Naive B cell (primary cell): ENCODE data around the gene EPB41L5. TPM values are rescaled to one million over a fixed set of nuclear protein-coding genes. Genes with fewer than 3 reads are reported as not detected.
"Not testable (repeated sequence)": the region's sequence is repeated elsewhere in the genome, so short reads cannot be mapped to it uniquely, and the experiment has no call there.

ENCODE experiments used
- ATAC-seq, 2 donors: fragments of 150-1000 bp; cut with Tn5 transposase; 2 replicates each; pipeline ENCODE4 v1.10.0; 2021; ENCODE audit warnings: low read depth in 2 of 2, mild to moderate bottlenecking in 2 of 2, moderate library complexity in 2 of 2
- DNase-seq: peaks from one replicate; pipeline ENCODE4 v3.0.0; 2022
- H3K27ac Mint-ChIP-seq, 6 donors: one replicate each; pipeline ENCODE4 v1.8.0; 2020 to 2022; ENCODE audit warnings: mild to moderate bottlenecking in 6 of 6, mixed read lengths in 6 of 6, moderate library complexity in 5 of 6, inconsistent platforms in 2 of 6
- H3K27me3 Mint-ChIP-seq, 3 donors: one replicate each; pipeline ENCODE4 v1.8.0; 2021 to 2022; ENCODE audit warnings: mixed read lengths in 3 of 3, mild to moderate bottlenecking in 1 of 3
- H3K36me3 Mint-ChIP-seq, 2 donors: one replicate each; pipeline ENCODE4 v1.8.0; 2020 to 2022; ENCODE audit warnings: mixed read lengths in 2 of 2, inconsistent platforms in 1 of 2, mild to moderate bottlenecking in 1 of 2
- H3K4me1 Mint-ChIP-seq, 3 donors: one replicate each; pipeline ENCODE4 v1.8.0; 2020 to 2022; ENCODE audit warnings: mixed read lengths in 3 of 3, inconsistent platforms in 1 of 3, mild to moderate bottlenecking in 1 of 3, moderate library complexity in 1 of 3
- H3K4me3 Mint-ChIP-seq, 8 donors: one replicate each; pipeline ENCODE4 v1.8.0; 2020 to 2022; ENCODE audit warnings: mild to moderate bottlenecking in 8 of 8, mixed read lengths in 8 of 8, moderate library complexity in 8 of 8, inconsistent platforms in 2 of 8
- H3K9me3 Mint-ChIP-seq, 7 donors: one replicate each; pipeline ENCODE4 v1.8.0; 2020 to 2022; ENCODE audit warnings: mixed read lengths in 7 of 7, mild to moderate bottlenecking in 5 of 7, inconsistent platforms in 2 of 7, moderate library complexity in 1 of 7
- polyA plus RNA-seq, 6 donors: library from polyadenylated mRNA; unstranded; fragments of 300-500 nt; fragmentation: Illumina TruSeq; gene quantifications; one replicate each; pipeline ENCODE4 v1.2.3, GENCODE V29; 2021; ENCODE audit warnings: low read depth in 6 of 6

Gene EPB41L5
- polyA plus RNA-seq, 6 donors from 2014 or later = 5.8 to 10.2 (median 7.8) TPM

DNA sequence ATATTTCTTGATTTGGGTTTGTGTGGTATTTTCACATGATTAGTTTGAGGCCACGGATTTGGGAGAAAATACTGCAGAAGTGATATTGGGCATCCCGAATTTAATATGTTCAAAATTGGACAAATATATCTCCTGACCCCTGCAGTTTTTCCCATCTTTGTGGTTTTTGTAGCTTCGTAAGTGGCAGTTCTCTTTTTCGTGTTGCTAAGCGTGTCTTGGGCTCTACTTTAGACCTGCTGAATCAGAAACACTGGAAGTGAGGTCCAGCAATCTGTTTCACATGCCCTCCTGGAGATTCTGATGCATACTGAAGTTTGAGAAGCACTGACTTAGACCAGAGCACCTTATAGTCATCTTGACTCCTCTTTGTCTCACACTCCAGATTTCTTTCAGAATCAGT is 98.3 kb downstream of the EPB41L5 start:
- Mint-ChIP-seq H3K4me1 (peaks cover 13 to 19% (median 17%) of the 10 kb centered on the region in 3 donors), H3K9me3 (peaks cover 0 to 6% (median 3%) of the 10 kb centered on the region in 7 donors), H3K36me3 (peaks cover 12 to 16% of the 10 kb centered on the region in 2 donors), H3K4me3 (peak overlapping the region in 1 of 8 donors; percentile 4), H3K27ac (peak overlapping the region in 1 of 6 donors; percentile 2), H3K27me3 (peaks cover 0 to 8% (median 0%) of the 10 kb centered on the region in 3 donors)
- DNase-seq (no peak), ATAC-seq (no peak)

DNA sequence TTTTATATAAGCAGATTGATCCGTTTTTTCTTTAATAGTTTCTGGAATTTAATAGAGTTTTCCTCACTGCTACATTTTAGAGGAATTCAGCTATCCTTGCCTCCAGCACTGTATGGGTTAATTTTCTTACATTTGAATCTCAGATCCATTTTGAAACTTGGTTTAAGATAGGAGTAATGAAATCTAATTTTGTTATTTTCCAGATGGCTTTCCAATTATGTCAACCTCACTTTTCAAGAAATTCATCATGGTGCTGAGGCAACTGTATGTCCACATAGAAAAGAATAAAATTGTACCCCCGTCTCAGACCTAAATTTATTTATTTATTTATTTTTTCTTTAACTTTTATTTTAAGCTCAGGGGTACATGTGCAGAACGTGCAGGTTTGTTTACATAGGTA is 105.1 kb downstream of the EPB41L5 start:
- no peak overlapping the region for H3K4me3 Mint-ChIP-seq
- no peak for DNase-seq
- H3K27ac Mint-ChIP-seq = no peak overlapping the region
- peaks cover 0 to 22% (median 12%) of the 10 kb centered on the region in 7 donors for H3K9me3 Mint-ChIP-seq
- H3K27me3 Mint-ChIP-seq = no peaks in the 10 kb centered on the region
- H3K36me3 Mint-ChIP-seq = peaks cover 19 to 25% of the 10 kb centered on the region in 2 donors
- H3K4me1 Mint-ChIP-seq = no peaks in the 10 kb centered on the region
- ATAC-seq = no peak

DNA sequence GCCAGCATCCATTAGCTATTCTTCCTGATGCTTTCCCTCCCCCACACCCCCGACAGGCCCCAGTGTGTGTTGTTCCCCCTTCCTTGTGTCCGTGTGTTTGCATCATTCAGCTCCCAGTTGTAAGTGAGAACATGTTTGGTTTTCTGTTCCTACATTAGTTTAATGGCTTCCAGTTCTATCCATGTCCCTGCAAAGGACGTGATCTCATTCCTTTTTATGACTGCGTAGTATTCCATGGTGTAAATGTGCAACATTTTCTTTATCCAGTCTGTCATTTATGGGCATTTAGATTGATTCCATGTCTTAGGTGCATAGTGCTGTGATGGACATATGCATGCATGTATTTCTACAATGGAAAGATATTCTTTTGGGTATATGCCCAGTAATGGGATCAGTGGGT is 105.6 kb downstream of the EPB41L5 start:
- Mint-ChIP-seq H3K4me3 (no peak overlapping the region), H3K27me3 (no peaks in the 10 kb centered on the region), H3K9me3 (peaks cover 0 to 25% (median 13%) of the 10 kb centered on the region in 7 donors), H3K4me1 (no peaks in the 10 kb centered on the region), H3K36me3 (peaks cover 22 to 28% of the 10 kb centered on the region in 2 donors), H3K27ac (no peak overlapping the region)
- ATAC-seq (no peak), DNase-seq (no peak)

DNA sequence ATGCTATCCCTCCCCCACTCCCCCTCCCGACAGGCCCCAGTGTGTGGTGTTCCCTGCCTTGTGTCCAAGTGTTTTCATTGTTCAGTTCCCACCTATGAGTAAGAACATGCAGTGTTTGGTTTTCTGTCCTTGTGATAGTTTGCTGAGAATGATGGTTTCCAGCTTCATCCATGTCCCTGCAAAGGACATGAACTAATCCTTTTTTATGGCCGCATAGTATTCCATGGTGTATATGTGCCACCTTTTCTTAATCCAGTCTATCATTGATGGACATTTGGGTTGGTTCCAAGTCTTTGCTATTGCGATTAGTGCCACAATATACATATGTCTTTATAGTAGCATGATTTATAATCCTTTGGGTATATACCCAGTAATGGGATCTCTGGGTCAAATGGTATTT is 108.5 kb downstream of the EPB41L5 start:
- not testable (repeated sequence) for DNase-seq, H3K4me3 Mint-ChIP-seq, ATAC-seq, H3K4me1 Mint-ChIP-seq, H3K27me3 Mint-ChIP-seq, H3K27ac Mint-ChIP-seq
- Mint-ChIP-seq H3K9me3 (peaks cover 0 to 25% (median 13%) of the 10 kb centered on the region in 7 donors), H3K36me3 (peaks cover 32 to 37% of the 10 kb centered on the region in 2 donors)

DNA sequence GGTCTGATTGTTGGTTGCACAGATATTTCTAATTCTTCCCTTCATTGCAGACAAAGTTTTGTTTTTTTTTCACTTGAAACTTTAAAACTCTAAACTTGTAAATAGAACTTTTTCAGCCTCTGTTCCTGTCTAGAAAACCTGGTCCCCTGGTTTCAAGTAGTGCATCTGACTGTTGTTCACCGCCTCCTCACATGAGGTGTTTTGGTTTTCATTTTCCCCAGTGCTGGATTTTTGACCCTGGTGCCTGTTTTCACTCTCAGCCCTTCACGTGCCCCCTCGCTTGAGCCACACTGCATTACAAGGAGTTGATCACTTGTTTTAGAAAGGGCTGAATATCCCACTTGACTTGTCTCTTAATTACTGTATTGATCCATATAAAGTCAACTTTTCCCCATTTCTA is 110.2 kb downstream of the EPB41L5 start:
- Mint-ChIP-seq H3K4me3 (no peak overlapping the region), H3K9me3 (peaks cover 0 to 25% (median 13%) of the 10 kb centered on the region in 7 donors), H3K4me1 (no peaks in the 10 kb centered on the region), H3K27ac (no peak overlapping the region), H3K27me3 (no peaks in the 10 kb centered on the region), H3K36me3 (peaks cover 28 to 30% of the 10 kb centered on the region in 2 donors)
- ATAC-seq (no peak), DNase-seq (no peak)

DNA sequence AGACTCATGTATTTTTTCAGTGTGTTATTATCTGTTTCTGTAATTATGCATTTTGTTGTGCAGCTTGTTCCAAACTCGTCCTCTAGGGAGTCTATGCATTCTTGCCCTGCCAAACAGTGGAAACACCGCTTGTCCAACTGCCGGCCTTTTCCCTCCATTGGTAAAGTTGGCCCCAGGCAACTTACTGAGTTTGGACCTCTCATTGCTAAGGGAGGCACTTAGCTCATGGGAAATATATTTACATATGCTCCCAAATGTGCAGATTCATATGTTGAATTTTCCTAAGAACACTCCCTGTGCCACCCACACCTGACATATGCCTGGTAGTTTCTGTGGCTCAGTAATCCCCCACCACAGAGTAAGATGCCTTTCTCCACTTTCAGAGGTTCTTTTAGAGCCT is 112.3 kb downstream of the EPB41L5 start:
- Mint-ChIP-seq H3K4me1 (no peaks in the 10 kb centered on the region), H3K4me3 (no peak overlapping the region), H3K36me3 (peaks cover 18 to 19% of the 10 kb centered on the region in 2 donors), H3K27ac (no peak overlapping the region), H3K27me3 (no peaks in the 10 kb centered on the region), H3K9me3 (peaks cover 0 to 13% (median 6%) of the 10 kb centered on the region in 7 donors)
- DNase-seq (no peak), ATAC-seq (no peak)

DNA sequence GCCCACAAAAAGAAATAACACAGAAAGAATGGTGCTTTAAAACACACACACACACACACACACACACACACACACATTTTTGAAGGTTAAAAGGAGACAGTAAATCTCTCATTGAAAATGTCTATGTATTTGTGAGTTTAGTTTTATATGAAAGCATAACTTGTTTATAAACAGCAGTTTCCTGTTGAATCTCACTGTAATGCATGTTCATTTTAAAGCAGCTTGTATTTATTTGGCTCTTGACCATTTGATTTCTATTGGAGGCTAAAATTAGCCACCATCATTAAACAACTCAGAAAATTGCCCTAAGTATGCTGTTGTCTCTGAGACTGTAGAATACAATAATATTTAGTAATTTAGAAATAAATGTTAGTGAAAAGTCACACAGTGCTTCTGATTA is 115.3 kb downstream of the EPB41L5 start:
- Mint-ChIP-seq H3K36me3 (peaks cover 29 to 37% of the 10 kb centered on the region in 2 donors), H3K4me1 (no peaks in the 10 kb centered on the region), H3K27me3 (no peaks in the 10 kb centered on the region), H3K9me3 (peaks cover 0 to 3% (median 1%) of the 10 kb centered on the region in 7 donors), H3K4me3 (no peak overlapping the region), H3K27ac (no peak overlapping the region)
- ATAC-seq (no peak), DNase-seq (no peak)

DNA sequence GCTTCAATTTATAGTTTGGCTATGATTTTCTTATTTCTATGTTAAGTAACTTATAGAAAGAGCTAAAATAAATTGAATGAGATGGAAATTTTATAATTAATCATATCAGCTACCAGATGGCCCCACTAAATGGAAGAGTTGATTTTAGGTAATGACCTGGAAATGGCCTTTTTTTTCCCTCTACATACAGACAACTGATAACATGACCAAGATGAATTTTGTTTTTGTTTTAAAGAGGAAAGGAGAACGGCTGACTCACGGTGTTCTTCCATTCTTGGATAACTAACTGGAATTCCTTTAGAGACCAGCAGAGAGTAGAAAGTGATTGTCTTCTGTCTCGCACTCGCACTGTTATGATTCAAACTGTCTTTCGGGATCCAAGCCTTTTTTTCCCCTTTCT is 119.3 kb downstream of the EPB41L5 start:
- DNase-seq (no peak), ATAC-seq (no peak)
- Mint-ChIP-seq H3K36me3 (peaks cover 44 to 56% of the 10 kb centered on the region in 2 donors), H3K27ac (no peak overlapping the region), H3K4me1 (no peaks in the 10 kb centered on the region), H3K9me3 (peaks cover 6 to 15% (median 12%) of the 10 kb centered on the region in 7 donors), H3K27me3 (no peaks in the 10 kb centered on the region), H3K4me3 (no peak overlapping the region)

DNA sequence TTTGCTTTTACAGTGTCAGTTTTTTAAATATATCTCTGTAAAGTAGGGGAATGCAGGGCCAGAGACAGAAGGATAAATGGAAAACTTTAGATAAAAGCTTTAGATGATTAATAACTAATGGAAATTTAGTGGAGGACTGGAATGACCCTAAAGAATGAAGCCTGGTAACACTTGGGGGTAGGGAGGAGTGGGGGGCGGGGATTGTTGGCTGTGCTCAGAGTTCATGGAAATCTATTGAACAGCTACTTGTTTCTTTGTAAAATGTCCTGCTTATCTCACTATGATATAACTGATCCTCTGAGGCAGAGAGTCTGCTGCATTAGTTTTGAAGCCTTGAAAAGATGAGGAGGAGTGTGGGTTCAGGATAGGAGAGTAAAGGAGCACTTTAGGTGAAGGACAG is 119.8 kb downstream of the EPB41L5 start:
- Mint-ChIP-seq H3K4me1 (no peaks in the 10 kb centered on the region), H3K27ac (peak overlapping the region in 1 of 6 donors; percentile 11), H3K36me3 (peaks cover 44 to 56% of the 10 kb centered on the region in 2 donors), H3K4me3 (no peak overlapping the region), H3K27me3 (no peaks in the 10 kb centered on the region), H3K9me3 (peaks cover 6 to 15% (median 12%) of the 10 kb centered on the region in 7 donors)
- DNase-seq (no peak), ATAC-seq (no peak)

DNA sequence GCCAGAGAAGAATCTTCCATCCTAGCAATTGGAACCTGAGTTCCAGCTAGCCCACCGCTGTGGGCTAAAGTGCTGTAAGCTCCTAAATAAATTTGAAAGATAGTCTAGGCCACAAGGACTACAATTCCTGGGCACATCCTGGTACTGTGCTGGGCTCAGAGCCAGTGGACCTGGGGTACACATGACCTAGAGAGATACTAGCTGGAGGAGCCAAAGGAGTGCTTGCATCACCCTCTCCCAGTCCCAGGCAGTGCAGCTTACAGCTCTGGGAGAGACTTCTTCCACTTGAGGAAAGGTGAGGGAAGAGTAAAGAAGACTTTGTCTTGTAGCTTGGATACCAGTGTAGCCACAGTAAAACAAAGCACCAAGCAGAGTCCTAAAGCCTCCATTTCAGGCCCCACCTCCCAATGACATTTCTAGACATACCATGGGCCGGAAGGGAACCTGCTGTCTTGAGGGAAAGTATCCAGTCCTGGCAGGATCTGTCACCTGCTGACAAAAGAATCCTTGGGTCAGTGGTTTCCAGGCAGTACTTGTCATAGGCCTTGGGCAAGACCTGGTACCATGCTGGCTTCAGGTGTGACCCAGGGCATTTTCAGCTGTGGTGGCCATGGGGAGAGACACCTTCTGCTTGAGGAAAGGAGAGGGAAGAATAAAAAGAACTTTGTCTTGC is 120.8 kb downstream of the EPB41L5 start:
- H3K4me1 Mint-ChIP-seq = no peaks in the 10 kb centered on the region
- H3K4me3 Mint-ChIP-seq = no peak overlapping the region
- H3K27ac Mint-ChIP-seq = no peak overlapping the region
- peaks cover 6 to 15% (median 12%) of the 10 kb centered on the region in 7 donors for H3K9me3 Mint-ChIP-seq
- no peaks in the 10 kb centered on the region for H3K27me3 Mint-ChIP-seq
- peaks cover 44 to 56% of the 10 kb centered on the region in 2 donors for H3K36me3 Mint-ChIP-seq
- DNase-seq (no peak), ATAC-seq (no peak)

DNA sequence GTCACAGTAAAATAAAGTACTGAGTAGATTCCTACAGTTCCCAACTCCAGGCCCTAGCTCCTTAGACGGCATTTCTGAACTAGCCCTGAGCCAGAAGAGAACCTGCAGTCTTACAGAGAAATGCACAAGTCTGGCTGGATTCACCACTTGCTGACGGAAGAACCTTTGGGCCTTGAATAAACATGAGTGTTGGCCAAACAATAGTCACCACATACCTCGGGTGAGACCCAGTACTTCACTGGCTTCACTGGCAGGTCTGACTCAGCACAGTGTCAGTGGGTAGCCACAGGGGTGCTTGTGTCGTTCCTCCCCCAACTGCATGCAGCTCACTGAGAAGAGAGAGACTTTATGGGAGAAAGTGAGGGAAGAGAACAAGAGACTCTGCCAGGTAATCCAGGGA is 121.4 kb downstream of the EPB41L5 start:
- Mint-ChIP-seq H3K4me1 (no peaks in the 10 kb centered on the region), H3K9me3 (peaks cover 6 to 15% (median 12%) of the 10 kb centered on the region in 7 donors), H3K36me3 (peaks cover 44 to 56% of the 10 kb centered on the region in 2 donors), H3K27me3 (no peaks in the 10 kb centered on the region), H3K4me3 (no peak overlapping the region), H3K27ac (no peak overlapping the region)
- ATAC-seq (no peak), DNase-seq (no peak)

DNA sequence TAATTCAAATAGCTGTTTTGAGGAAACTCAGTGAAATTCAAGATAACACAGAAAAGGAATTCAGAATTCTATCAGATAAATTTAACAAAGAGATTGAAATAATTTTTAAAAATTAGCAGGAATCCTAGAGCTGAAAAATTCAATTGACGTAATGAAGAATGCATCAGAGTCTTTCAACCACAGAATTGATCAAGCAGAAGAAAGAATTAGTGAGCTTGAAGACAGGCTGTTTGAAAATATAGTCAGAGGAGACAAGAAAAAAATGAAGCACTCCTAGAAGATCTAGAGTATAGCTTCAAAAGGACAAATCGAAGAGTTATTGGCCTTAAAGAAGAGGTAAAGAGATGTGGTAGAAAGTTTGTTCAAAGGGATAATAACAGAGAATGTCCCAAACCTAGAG is 122.1 kb downstream of the EPB41L5 start:
- H3K27me3 Mint-ChIP-seq, H3K4me3 Mint-ChIP-seq, ATAC-seq, H3K27ac Mint-ChIP-seq, H3K4me1 Mint-ChIP-seq, DNase-seq: not testable (repeated sequence)
- H3K36me3 Mint-ChIP-seq = peaks cover 44 to 56% of the 10 kb centered on the region in 2 donors
- H3K9me3 Mint-ChIP-seq = peaks cover 6 to 15% (median 12%) of the 10 kb centered on the region in 7 donors

DNA sequence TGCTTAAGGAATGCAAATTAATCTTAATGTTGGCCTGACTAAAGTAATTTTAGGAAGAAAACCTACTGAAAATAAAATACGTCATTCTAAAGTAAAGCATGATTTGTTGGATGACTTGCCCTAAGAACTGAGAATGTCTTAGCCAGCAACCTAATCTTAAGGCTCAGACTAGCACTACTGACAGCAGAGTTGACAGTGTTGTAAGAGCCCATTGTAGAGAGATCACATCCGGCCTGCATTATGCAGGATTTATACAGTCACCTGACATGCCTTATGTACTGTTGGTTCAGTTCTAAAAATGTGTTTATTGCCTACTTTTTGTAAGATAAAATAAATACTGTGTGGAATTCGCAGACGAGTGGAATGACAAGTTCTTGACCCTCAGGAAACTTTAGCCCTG is 128.0 kb downstream of the EPB41L5 start:
- Mint-ChIP-seq H3K36me3 (peaks cover 0 to 19% of the 10 kb centered on the region in 2 donors), H3K4me3 (no peak overlapping the region)

DNA sequence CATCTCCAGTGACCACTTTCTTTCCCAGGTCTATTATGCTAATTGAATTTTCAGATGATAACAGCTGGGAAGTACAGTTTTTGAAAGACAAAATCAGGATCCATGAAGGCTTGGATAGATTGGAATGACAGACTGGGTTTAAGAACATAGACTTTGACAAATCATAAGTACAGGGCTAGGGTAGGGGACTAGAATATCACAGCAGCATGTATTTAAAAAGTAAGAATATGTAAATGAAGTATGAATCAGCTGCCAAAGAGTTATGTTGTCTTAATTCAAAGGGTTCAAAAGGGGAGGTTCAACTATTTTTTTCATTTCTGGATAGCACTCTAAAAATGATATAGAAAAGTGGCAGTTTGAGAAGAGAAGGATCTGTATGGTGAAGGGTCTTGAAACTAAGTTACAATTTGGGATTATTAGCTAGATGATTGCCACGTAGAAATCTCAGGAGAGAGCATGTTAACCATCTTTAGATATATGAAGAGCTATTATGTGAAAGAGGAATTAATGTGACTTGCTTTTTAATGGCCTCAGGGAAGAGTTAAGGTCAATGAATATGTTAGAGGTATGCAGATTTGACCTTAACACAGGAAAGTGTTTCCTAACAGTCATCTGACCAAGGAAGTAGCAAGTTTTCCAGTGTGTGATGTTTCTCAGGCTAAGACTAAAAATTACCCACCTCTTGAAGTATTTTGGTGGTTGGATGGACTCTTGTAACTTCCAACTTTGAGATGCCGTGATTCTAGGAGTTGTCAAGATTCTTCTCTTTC is 128.6 kb downstream of the EPB41L5 start:
- no peaks in the 10 kb centered on the region for H3K27me3 Mint-ChIP-seq
- H3K4me3 Mint-ChIP-seq = no peak overlapping the region
- DNase-seq (no peak), ATAC-seq (no peak)
- H3K4me1 Mint-ChIP-seq = no peaks in the 10 kb centered on the region
- H3K27ac Mint-ChIP-seq = peak overlapping the region in 1 of 6 donors; percentile 15
- peaks cover 0 to 13% of the 10 kb centered on the region in 2 donors for H3K36me3 Mint-ChIP-seq
- H3K9me3 Mint-ChIP-seq = no peaks in the 10 kb centered on the region

More for the DNA sequence above, 128.0 kb downstream of the EPB41L5 start:
- H3K27ac Mint-ChIP-seq = peak overlapping the region in 1 of 6 donors; percentile 15
- no peak for DNase-seq
- H3K9me3 Mint-ChIP-seq = no peaks in the 10 kb centered on the region
- H3K4me1 Mint-ChIP-seq = no peaks in the 10 kb centered on the region
- no peak for ATAC-seq
- no peaks in the 10 kb centered on the region for H3K27me3 Mint-ChIP-seq
